GM21381 (cell line): Measurements from ENCODE around the gene BLOC1S2.
A peak's percentile ranks its signal among the peaks of the same experiment; 100 is the strongest.
"Not testable (repeated sequence)": the region's sequence is repeated elsewhere in the genome, so short reads cannot be mapped to it uniquely, and the experiment has no call there.

Experiments used
- ATAC-seq: cut with Tn5 transposase; IDR thresholded peaks from one replicate; pipeline ENCODE4 v1.9.1; 2021; ENCODE audit warnings: mild to moderate bottlenecking, moderate library complexity; ENCODE audit not compliant: unreplicated experiment

The BLOC1S2 gene

GRCh38 chr10:100292300-100292699, 5.8 kb upstream of the BLOC1S2 start:
- not testable (repeated sequence) for ATAC-seq

- ATAC-seq: no peak
These were observed 4.9 kb upstream of the BLOC1S2 start for GRCh38 chr10:100291356-100291755.

- no peak for ATAC-seq
These were observed 3.2 kb upstream of the BLOC1S2 start for GRCh38 chr10:100289641-100290040.

GRCh38 chr10:100288196-100288595, 1.7 kb upstream of the BLOC1S2 start:
- ATAC-seq: no peak

GRCh38 chr10:100287756-100288155, 1.3 kb upstream of the BLOC1S2 start:
- ATAC-seq: no peak

GRCh38 chr10:100285326-100285725, 1.2 kb downstream of the BLOC1S2 start:
- not testable (repeated sequence) for ATAC-seq

GRCh38 chr10:100282907-100283306, 3.6 kb downstream of the BLOC1S2 start:
- no peak for ATAC-seq

- ATAC-seq: not testable (repeated sequence)
These were observed 9.5 kb downstream of the BLOC1S2 start for GRCh38 chr10:100276971-100277370.

- ATAC-seq: peak; percentile 84
These were observed 19.0 kb downstream of the BLOC1S2 start, which contains the start of gene CWF19L1 for GRCh38 chr10:100267239-100268104. CWF19L1 (minus strand) TSS chr10:100267638; CDS start chr10:100267593, 45 bp downstream.

GRCh38 chr10:100265821-100266485, 20.5 kb downstream of the BLOC1S2 start:
- no peak for ATAC-seq

GRCh38 chr10:100254191-100254590, 32.3 kb downstream of the BLOC1S2 start:
- ATAC-seq: no peak

GRCh38 chr10:100253041-100253440, 33.4 kb downstream of the BLOC1S2 start:
- no peak for ATAC-seq

GRCh38 chr10:100248820-100249219, 37.7 kb downstream of the BLOC1S2 start:
- ATAC-seq: no peak

- ATAC-seq: no peak
These were observed 40.8 kb downstream of the BLOC1S2 start for GRCh38 chr10:100245484-100246220.

GRCh38 chr10:100239851-100240250, 46.6 kb downstream of the BLOC1S2 start:
- ATAC-seq: no peak

- no peak for ATAC-seq
These were observed 48.1 kb downstream of the BLOC1S2 start for GRCh38 chr10:100238429-100238828.

GRCh38 chr10:100232101-100232500, 54.4 kb downstream of the BLOC1S2 start:
- ATAC-seq: no peak

- no peak for ATAC-seq
These were observed 56.6 kb downstream of the BLOC1S2 start for GRCh38 chr10:100229819-100230422.

GRCh38 chr10:100223879-100224278, 62.6 kb downstream of the BLOC1S2 start:
- no peak for ATAC-seq
